ENCODE measurements around the gene SNX5.
"Not testable (repeated sequence)": the region's sequence is repeated elsewhere in the genome, so short reads cannot be mapped to it uniquely, and the experiment has no call there.

The SNX5 gene

DNA sequence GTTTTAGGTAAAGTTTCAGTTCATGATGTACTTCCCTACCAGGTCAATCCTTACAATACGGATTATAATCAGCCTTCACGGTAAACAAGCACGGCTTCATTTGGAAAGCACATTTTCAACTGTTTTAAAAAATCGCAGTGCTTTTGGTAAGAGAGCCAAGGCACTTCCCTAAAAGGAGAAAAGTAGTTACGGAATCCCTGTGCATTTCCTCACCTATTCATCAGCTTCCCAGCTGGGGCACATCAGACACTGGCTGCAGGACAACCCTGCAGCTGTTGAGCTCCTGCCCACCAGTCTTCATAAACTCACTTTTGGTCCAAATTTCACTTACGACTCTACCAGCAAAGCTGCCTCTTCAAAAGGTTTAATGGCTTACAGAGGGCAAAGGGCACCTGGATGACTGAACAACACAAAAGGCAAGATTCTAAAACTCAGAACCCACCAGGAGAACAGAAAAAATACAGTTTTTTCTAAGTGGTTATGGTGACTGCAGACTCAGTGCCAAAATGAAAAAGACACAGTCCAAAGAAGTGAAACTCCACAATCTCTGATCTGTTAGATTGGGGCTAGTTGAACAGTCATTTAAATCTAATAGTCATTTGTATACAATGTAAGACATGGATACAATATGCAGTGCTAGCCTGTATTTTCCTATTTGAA, 7.5 kb downstream of the SNX5 start:
- DNase-seq (ENCODE audit: low read depth in 2 of 2, low spot score in 1 of 2) = no peak

GRCh38 chr20:17960400-17960885, 8.2 kb downstream of the SNX5 start:
- DNase-seq (ENCODE audit: low read depth in 2 of 2, low spot score in 1 of 2) = not testable (repeated sequence)

- DNase-seq (ENCODE audit: low read depth in 2 of 2, low spot score in 1 of 2) = no peak
These were observed 9.4 kb downstream of the SNX5 start for GRCh38 chr20:17959257-17959627.

GRCh38 chr20:17958373-17959256, 10.0 kb downstream of the SNX5 start:
- no peak for DNase-seq (ENCODE audit: low read depth in 2 of 2, low spot score in 1 of 2)

- DNase-seq (ENCODE audit: low read depth in 2 of 2, low spot score in 1 of 2) = no peak
These were observed 10.9 kb downstream of the SNX5 start for GRCh38 chr20:17957505-17958363.

DNA sequence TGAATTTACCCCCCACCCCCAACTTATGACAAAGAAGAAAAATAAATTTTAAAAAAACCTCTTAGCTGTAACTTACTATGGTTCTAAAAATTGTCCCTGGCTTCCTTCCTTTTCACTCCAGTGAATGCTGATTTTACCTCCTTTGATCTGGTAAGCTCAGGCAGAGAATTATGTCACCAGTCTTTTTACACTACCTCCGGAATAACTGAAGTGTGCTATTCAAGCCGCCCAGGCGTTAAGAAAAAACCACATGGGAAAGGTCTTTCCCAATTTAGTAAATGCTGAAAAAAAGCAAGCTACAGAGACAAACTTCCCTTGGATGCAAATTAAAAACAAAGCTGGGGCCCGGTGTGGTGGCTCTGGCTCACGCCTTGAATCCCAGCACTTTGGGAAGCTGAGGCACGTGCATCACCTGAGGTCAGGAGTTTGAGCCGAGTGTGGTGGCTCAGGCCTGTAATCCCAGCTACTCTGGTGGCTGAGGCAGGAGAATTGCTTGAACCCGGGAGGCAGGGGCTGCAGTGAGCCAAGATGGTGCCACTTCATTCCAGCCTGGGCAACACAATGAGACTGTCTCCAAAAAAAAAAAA, 12.4 kb downstream of the SNX5 start:
- DNase-seq (ENCODE audit: low read depth in 2 of 2, low spot score in 1 of 2) = no peak

DNA sequence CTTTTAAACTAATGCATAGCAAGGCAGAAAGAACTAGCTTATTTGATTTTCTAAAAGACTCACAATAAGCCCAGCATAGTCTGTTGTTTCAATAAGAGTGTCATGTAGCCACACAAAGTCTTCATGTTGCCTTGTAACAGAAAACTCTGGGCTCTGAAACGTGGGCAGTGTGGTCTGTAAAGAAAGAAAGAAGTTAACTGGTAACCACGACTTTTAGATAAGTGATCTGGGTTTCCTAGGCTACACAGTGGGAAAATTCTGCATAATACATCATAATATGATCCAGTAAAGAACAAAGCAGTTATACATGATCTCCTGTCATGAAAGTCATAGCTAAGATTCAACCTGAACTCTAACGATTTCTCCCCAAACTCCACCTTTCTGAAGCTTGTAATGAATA, 13.3 kb downstream of the SNX5 start:
- DNase-seq (ENCODE audit: low read depth in 2 of 2, low spot score in 1 of 2) = no peak

GRCh38 chr20:17953935-17954334, 14.7 kb downstream of the SNX5 start:
- no peak for DNase-seq (ENCODE audit: low read depth in 2 of 2, low spot score in 1 of 2)

GRCh38 chr20:17952692-17953684, 15.6 kb downstream of the SNX5 start:
- DNase-seq (ENCODE audit: low read depth in 2 of 2, low spot score in 1 of 2) = no peak

DNA sequence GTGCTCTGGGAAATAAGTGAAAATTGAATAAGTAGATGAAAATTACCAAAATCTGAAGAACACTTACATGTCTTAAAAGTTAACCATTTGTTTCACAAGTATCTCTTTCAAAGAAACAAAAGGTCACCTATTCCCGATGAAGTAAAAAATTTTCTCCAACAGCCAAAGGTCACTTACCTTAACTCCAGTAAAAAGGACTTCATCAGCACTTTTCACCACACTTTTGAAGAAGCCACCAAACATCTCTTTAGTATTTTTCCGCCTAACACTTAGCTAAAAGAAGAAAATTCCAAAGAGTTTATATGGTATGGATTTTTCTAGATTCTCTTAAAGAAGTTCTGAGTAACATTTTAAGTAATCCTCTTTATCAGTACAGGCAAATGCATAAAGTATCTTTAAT, 17.3 kb downstream of the SNX5 start:
- no peak for DNase-seq (ENCODE audit: low read depth in 2 of 2, low spot score in 1 of 2)

GRCh38 chr20:17950670-17951069, 17.9 kb downstream of the SNX5 start:
- no peak for DNase-seq (ENCODE audit: low read depth in 2 of 2, low spot score in 1 of 2)

DNA sequence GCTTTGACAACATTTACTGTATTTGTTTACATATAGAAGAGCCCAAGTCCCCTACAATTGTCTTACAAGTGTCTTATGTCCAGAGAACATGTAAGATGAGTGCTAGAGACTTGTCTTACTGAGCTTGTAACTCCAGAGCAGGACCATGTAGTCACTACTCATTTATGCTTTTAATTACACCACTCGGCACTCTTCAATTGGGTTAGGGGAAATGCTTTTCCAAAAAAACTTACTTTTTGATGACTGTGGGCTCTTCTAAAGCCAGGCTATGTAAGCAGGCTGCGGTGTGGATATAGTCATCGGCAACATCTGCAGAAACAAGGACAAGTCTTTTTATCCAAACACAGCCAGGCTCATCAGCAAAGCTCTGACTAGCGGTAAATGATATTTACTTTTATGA, 18.7 kb downstream of the SNX5 start:
- DNase-seq (ENCODE audit: low read depth in 2 of 2, low spot score in 1 of 2) = no peak

DNA sequence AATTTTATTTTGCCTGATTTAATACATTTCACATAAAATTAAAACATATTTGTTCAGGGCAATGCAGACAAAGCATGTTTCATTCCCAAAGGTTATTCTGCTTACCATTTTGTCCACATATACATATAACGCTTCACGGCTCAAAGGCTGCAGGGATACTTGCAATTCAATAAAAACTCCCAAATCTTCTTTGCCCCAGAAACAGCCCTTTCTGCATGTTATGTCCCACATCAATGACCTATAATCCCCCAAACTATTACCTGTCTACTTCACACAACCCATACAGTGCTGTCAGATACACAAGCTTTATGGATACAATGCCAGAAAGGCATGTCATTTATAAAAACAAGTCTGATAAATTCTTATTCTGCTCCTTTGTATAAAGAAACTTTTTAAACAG, 20.2 kb downstream of the SNX5 start:
- DNase-seq (ENCODE audit: low read depth in 2 of 2, low spot score in 1 of 2) = no peak

DNA sequence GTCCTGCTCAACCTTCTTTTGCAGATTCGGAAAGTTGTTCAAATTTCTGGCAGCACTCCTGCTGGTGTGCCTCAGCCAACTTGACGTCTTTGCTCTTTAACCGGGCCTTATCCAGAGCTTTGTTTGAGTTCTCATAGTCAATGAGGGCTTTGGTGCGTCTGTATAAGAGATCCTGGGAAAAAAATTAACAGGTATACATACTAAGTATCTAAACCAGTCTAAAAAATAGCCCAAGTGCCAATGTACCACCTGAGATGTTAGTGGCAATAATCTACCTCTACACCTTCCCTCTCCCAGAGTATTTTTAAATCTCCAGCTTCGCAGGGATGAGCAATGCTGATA, 21.1 kb downstream of the SNX5 start:
- DNase-seq (ENCODE audit: low read depth in 2 of 2, low spot score in 1 of 2) = no peak

DNA sequence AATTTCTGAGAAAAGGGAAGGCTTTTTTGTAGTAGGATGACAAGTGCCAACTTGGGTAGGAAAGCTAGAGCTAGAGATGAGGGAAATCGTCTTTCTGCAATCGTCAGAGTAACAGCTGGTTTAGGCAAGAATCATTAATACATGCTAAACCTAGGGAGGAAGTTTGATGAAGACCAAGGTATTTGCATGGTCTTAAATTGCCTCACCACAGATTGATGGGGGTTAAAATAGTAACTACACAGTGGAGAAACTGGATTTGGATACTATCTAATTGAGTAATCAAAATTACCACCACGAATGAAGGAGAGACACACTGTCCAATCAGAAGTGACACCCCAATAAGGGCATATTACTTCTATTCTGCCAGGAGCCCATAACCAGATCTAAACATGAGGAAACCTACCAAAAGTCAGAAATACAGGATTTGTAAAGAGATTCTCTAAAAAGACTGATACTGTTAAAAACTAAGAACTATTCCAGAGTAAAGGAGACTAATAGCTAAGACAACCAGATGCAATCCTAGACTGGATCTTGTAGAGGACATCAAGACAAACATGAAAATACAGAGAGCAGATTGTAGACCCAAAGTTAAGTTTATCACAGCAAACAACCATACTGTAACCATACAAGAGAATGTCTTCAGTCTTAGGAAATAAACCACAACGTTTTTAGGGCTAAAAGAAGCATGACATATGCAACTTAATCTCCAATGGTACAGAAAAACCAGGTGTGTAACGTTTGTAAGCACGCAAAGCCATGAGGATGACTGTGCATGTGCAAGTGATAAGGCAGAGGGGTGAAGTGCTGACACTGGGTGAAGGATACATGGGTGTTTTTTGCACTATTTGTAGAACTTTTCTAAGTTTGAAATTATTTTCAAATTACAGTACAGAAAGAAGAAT, 21.8 kb downstream of the SNX5 start:
- no peak for DNase-seq (ENCODE audit: low read depth in 2 of 2, low spot score in 1 of 2)

GRCh38 chr20:17946040-17946439, 22.6 kb downstream of the SNX5 start:
- DNase-seq (ENCODE audit: low read depth in 2 of 2, low spot score in 1 of 2) = no peak

- no peak for DNase-seq (ENCODE audit: low read depth in 2 of 2, low spot score in 1 of 2)
These were observed 23.6 kb downstream of the SNX5 start for GRCh38 chr20:17944854-17945474.

DNA sequence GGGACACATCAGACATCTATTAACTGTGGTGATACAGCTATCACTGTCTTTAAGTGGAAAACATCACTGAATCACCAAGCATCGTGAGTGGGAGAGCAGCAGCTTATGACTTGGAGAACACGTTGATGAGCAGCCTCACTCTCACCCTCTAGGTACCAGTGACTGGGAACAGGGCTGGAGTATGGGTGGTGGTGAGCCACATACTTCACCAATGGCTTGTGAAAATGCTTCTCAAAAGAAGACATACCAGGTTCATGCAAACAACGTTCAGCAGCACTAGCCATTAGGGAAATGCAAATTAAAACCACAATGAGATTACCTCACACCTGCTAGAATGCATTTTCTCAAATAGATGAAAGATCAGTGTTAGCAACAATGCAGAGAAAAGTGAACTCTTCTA, 25.3 kb downstream of the SNX5 start:
- DNase-seq (ENCODE audit: low read depth in 2 of 2, low spot score in 1 of 2) = no peak

- DNase-seq (ENCODE audit: low read depth in 2 of 2, low spot score in 1 of 2) = no peak
These were observed 26.8 kb downstream of the SNX5 start for GRCh38 chr20:17941826-17942196.
